Mesenchymal stem cell (in vitro differentiated cells and primary cell): ENCODE results near the gene MSTN. TPM values are rescaled to one million over a fixed set of nuclear protein-coding genes. Genes with fewer than 3 reads are reported as not detected.

Experiments used
- DNase-seq: peaks from one replicate; pipeline ENCODE4 v3.0.0-alpha.2; 2013
- H2AFZ ChIP-seq: one replicate; pipeline ENCODE4 v1.6.1; 2013; ENCODE audit warnings: low read depth, mild to moderate bottlenecking, control low read depth, inconsistent platforms, low read length, moderate library complexity
- H2AK5ac ChIP-seq: 2 replicates; pipeline ENCODE4 v1.6.1; 2013; ENCODE audit warnings: low read length, moderate library complexity, mild to moderate bottlenecking, inconsistent platforms; ENCODE audit not compliant: severe bottlenecking
- H2BK120ac ChIP-seq: one replicate; pipeline ENCODE4 v1.6.1; 2013; ENCODE audit warnings: low read depth, mild to moderate bottlenecking, inconsistent platforms, low read length, moderate library complexity
- H2BK12ac ChIP-seq, 2 experiments: one replicate each; pipeline ENCODE4 v1.6.1; 2013; ENCODE audit warnings: inconsistent platforms in 2 of 2, low read length in 2 of 2, mild to moderate bottlenecking in 2 of 2, moderate library complexity in 2 of 2, control low read depth in 1 of 2
- H2BK15ac ChIP-seq: one replicate; pipeline ENCODE4 v1.6.1; 2013; ENCODE audit warnings: mild to moderate bottlenecking, low read depth, inconsistent platforms; ENCODE audit not compliant: poor library complexity, severe bottlenecking
- H2BK5ac ChIP-seq: 2 replicates; pipeline ENCODE4 v1.6.1; 2013; ENCODE audit warnings: low read depth, mild to moderate bottlenecking, low read length, control low read depth, inconsistent platforms; ENCODE audit not compliant: poor library complexity, severe bottlenecking
- H3K14ac ChIP-seq, 2 experiments: one replicate each; pipeline ENCODE4 v1.6.1; 2013; ENCODE audit warnings: inconsistent platforms in 2 of 2, low read length in 2 of 2, control low read depth in 1 of 2, mild to moderate bottlenecking in 1 of 2, moderate library complexity in 1 of 2
- H3K18ac ChIP-seq, 2 experiments: one replicate each; pipeline ENCODE4 v1.6.1; 2013; ENCODE audit warnings: inconsistent platforms in 2 of 2, low read length in 2 of 2, control low read depth in 1 of 2, low read depth in 1 of 2, mild to moderate bottlenecking in 1 of 2
- H3K23ac ChIP-seq, 2 experiments: one replicate each; pipeline ENCODE4 v1.6.1; 2013; ENCODE audit warnings: inconsistent platforms in 2 of 2, low read length in 2 of 2, mild to moderate bottlenecking in 2 of 2, moderate library complexity in 2 of 2, control low read depth in 1 of 2
- H3K27ac ChIP-seq: 2 replicates; pipeline ENCODE4 v1.5.1; 2013; ENCODE audit warnings: mild to moderate bottlenecking, moderate library complexity, low read length, control low read depth, inconsistent platforms; ENCODE audit not compliant: poor library complexity, severe bottlenecking
- H3K27me3 ChIP-seq, 2 experiments: 2 replicates each; pipeline versions ENCODE4 v1.6.1 to v1.7.0; 2013; ENCODE audit warnings: low read length in 2 of 2, mild to moderate bottlenecking in 2 of 2, moderate library complexity in 2 of 2, control low read depth in 1 of 2, inconsistent platforms in 1 of 2; ENCODE audit not compliant: control insufficient read depth in 1 of 2, insufficient read depth in 1 of 2
- H3K36me3 ChIP-seq, 2 experiments: 2 replicates each; pipeline versions ENCODE4 v1.6.1 to v1.7.0; 2013; ENCODE audit warnings: low read length in 2 of 2, control low read depth in 1 of 2, inconsistent platforms in 1 of 2, low read depth in 1 of 2, mild to moderate bottlenecking in 1 of 2; ENCODE audit not compliant: insufficient read depth in 2 of 2, control insufficient read depth in 1 of 2
- H3K4ac ChIP-seq, 2 experiments: one replicate each; pipeline ENCODE4 v1.6.1; 2013; ENCODE audit warnings: inconsistent platforms in 2 of 2, low read length in 2 of 2, mild to moderate bottlenecking in 2 of 2, moderate library complexity in 2 of 2, control low read depth in 1 of 2, low read depth in 1 of 2
- H3K4me1 ChIP-seq: 2 replicates; pipeline ENCODE4 v1.6.1; 2013; ENCODE audit warnings: low read depth, low read length, control low read depth; ENCODE audit not compliant: control insufficient read depth, insufficient read depth
- H3K4me2 ChIP-seq: 2 replicates; pipeline ENCODE4 v1.6.1; 2013; ENCODE audit warnings: low read length, mild to moderate bottlenecking, inconsistent platforms; ENCODE audit not compliant: poor library complexity, severe bottlenecking
- H3K4me3 ChIP-seq, 2 experiments: 2 replicates each; pipeline versions ENCODE4 v1.5.1 to v1.7.0; 2013; ENCODE audit warnings: low read length in 2 of 2, mild to moderate bottlenecking in 2 of 2, control low read depth in 1 of 2, low read depth in 1 of 2; ENCODE audit not compliant: insufficient read depth in 1 of 2
- H3K79me1 ChIP-seq: replicated peaks from 2 replicates; pipeline ENCODE4 v1.6.1; 2013; ENCODE audit warnings: mild to moderate bottlenecking, control low read depth, low read length, inconsistent platforms; ENCODE audit not compliant: poor library complexity, severe bottlenecking
- H3K9ac ChIP-seq: 2 replicates; pipeline ENCODE4 v1.7.0; 2013; ENCODE audit warnings: mild to moderate bottlenecking, low read length, moderate library complexity
- H3K9me3 ChIP-seq: 2 replicates; pipeline ENCODE4 v1.7.0; 2013; ENCODE audit warnings: mild to moderate bottlenecking, low read length; ENCODE audit not compliant: control insufficient read depth
- H4K8ac ChIP-seq: one replicate; pipeline ENCODE4 v1.6.1; 2013; ENCODE audit warnings: inconsistent platforms, mild to moderate bottlenecking, low read length, moderate library complexity
- H4K91ac ChIP-seq: one replicate; pipeline ENCODE4 v1.6.1; 2013; ENCODE audit warnings: mild to moderate bottlenecking, low read length, inconsistent platforms
- WGBS: methylation state at CpG from one replicate; pipeline ENCODE4 v1.1.7; 2013; ENCODE audit warnings: mixed read lengths; 5-methylcytosine and 5-hydroxymethylcytosine counted together
- polyA plus RNA-seq, 2 experiments: library from polyadenylated mRNA; stranded (reverse); fragments of 200-250 nt; gene quantifications; one replicate each; pipeline ENCODE4 v1.2.3, GENCODE V29; 2013

The MSTN gene
- 0.03 TPM for polyA plus RNA-seq (2013, experiment 1 of 2)
- 0.03 TPM for polyA plus RNA-seq (2013, experiment 2 of 2)

- Histone ChIP-seq H3K4me1 (no peaks in the 10 kb centered on the region), H2BK12ac (no peak within 1 kb of the TSS), H3K27ac (no peak within 1 kb of the TSS), H2BK5ac (no peak within 1 kb of the TSS), H3K4me3 (no peak within 1 kb of the TSS), H4K91ac (no peak within 1 kb of the TSS), H2BK120ac (no peak within 1 kb of the TSS), H3K27me3 (no peaks in the 10 kb centered on the region), H3K18ac (no peak within 1 kb of the TSS), H3K4ac (no peak within 1 kb of the TSS), H3K23ac (no peak within 1 kb of the TSS), H3K9ac (no peak within 1 kb of the TSS), H2BK15ac (no peak within 1 kb of the TSS), H2AK5ac (no peak within 1 kb of the TSS), H3K36me3 (no peaks in the 10 kb centered on the region), H3K4me2 (no peak within 1 kb of the TSS), H4K8ac (no peak within 1 kb of the TSS), H3K79me1 (no peaks in the 10 kb centered on the region), H2AFZ (no peak within 1 kb of the TSS), H3K14ac (no peak within 1 kb of the TSS), H3K9me3 (no peaks in the 10 kb centered on the region)
- 93% methylated on average over 2 of the region's 2 CpGs for WGBS
- DNase-seq = no peak
Observed at GRCh38 chr2:190062601-190063000, at the start of gene MSTN. TSS of gene MSTN (minus strand) at chr2:190062729. CDS start at chr2:190062596, 133 bp downstream.

GRCh38 chr2:190111166-190111565 is 48.6 kb upstream of the MSTN start:
- 84% methylated on average over 1 of the region's 1 CpG for WGBS
- Histone ChIP-seq H3K18ac (no peak overlapping the region), H3K23ac (no peak overlapping the region), H3K4me2 (no peak overlapping the region), H3K79me1 (no peaks in the 10 kb centered on the region), H3K4ac (no peak overlapping the region), H2BK120ac (no peak overlapping the region), H3K36me3 (no peaks in the 10 kb centered on the region), H3K27me3 (no peaks in the 10 kb centered on the region), H3K9ac (no peak overlapping the region), H3K4me1 (peaks cover 1% of the 10 kb centered on the region), H3K27ac (no peak overlapping the region), H3K14ac (no peak overlapping the region), H2BK15ac (no peak overlapping the region), H3K9me3 (no peaks in the 10 kb centered on the region), H2BK5ac (no peak overlapping the region), H4K91ac (no peak overlapping the region), H2AFZ (no peak overlapping the region), H4K8ac (no peak overlapping the region), H2BK12ac (no peak overlapping the region), H2AK5ac (no peak overlapping the region), H3K4me3 (no peak overlapping the region)
- DNase-seq = no peak

DNA sequence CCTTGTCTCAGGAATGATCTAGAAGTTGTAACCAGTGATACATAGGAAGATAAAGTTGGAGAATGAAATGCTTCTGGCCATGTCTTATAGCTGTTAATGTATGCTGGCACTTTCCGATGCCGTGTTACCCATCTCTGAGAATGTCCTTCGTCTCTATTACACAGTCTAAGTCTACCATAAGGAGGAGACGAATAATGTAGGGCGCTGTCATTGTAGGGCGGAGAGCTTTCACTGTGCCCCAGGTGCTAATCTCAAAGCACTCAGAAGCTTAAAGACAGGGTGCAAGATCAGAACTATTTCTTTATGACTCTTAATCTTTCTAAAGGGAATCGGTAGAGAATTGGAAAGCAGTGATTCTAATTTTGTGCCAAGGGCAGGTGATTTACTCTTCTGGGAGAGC is 48.2 kb upstream of the MSTN start:
- H2BK5ac ChIP-seq = no peak overlapping the region
- no peak overlapping the region for H3K4ac ChIP-seq
- H2BK15ac ChIP-seq = no peak overlapping the region
- no peak overlapping the region for H3K9ac ChIP-seq
- no peak overlapping the region for H4K8ac ChIP-seq
- no peak for DNase-seq
- H2BK120ac ChIP-seq = no peak overlapping the region
- no peak overlapping the region for H2AK5ac ChIP-seq
- WGBS = 96% methylated on average over 7 of the region's 7 CpGs
- no peak overlapping the region for H3K14ac ChIP-seq
- H3K23ac ChIP-seq = no peak overlapping the region
- H2AFZ ChIP-seq = no peak overlapping the region
- H3K27ac ChIP-seq = no peak overlapping the region
- no peaks in the 10 kb centered on the region for H3K36me3 ChIP-seq
- no peak overlapping the region for H3K4me2 ChIP-seq
- H3K18ac ChIP-seq = no peak overlapping the region
- H3K79me1 ChIP-seq = no peaks in the 10 kb centered on the region
- no peak overlapping the region for H2BK12ac ChIP-seq
- H3K27me3 ChIP-seq = no peaks in the 10 kb centered on the region
- H4K91ac ChIP-seq = no peak overlapping the region
- no peak overlapping the region for H3K4me3 ChIP-seq
- H3K4me1 ChIP-seq = peaks cover 1% of the 10 kb centered on the region
- no peaks in the 10 kb centered on the region for H3K9me3 ChIP-seq

DNA sequence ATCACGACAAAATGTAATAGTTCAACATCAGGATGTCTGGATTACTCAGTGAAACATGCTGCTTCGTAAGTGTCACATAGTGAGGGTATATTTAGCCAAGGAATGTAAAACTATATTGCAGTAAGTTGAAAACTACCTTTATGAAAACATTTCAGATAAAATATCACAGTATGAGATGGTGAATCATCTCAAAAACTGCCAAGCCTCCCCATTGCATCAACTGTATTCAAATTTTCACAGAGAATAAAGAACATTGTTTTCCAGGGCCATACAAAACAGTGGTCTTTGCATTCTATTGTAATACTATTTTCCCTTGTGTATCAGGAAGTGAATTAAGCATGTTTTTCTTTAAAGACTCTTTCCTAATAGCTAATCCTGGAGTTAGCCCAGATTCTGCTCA is 47.6 kb upstream of the MSTN start:
- Histone ChIP-seq H3K4ac (no peak overlapping the region), H3K4me1 (peaks cover 1% of the 10 kb centered on the region), H4K8ac (no peak overlapping the region), H3K9me3 (no peaks in the 10 kb centered on the region), H3K9ac (no peak overlapping the region), H2AK5ac (no peak overlapping the region), H2AFZ (no peak overlapping the region), H3K4me3 (no peak overlapping the region), H3K18ac (no peak overlapping the region), H3K27me3 (no peaks in the 10 kb centered on the region), H3K27ac (peak overlapping the region; percentile 21), H3K4me2 (no peak overlapping the region), H3K14ac (no peak overlapping the region), H4K91ac (no peak overlapping the region), H2BK15ac (no peak overlapping the region), H3K23ac (no peak overlapping the region), H2BK12ac (no peak overlapping the region), H2BK5ac (no peak overlapping the region), H2BK120ac (no peak overlapping the region), H3K79me1 (no peaks in the 10 kb centered on the region), H3K36me3 (no peaks in the 10 kb centered on the region)
- WGBS = 92% methylated on average over 1 of the region's 2 CpGs
- DNase-seq = no peak
